IPS DF 6.9 (cell line): ENCODE measurements around the gene UBE2D2.

Experiments
- DNase-seq: peaks from one replicate; pipeline ENCODE4 v3.0.0-alpha.2; 2013; ENCODE audit warnings: low read depth, low spot score
- H3K27ac ChIP-seq: one replicate; pipeline ENCODE4 v1.5.1; 2013; ENCODE audit warnings: low read length, control low read depth
- H3K27me3 ChIP-seq: 2 replicates; pipeline ENCODE4 v1.6.1; 2013; ENCODE audit warnings: mild to moderate bottlenecking, low read length; ENCODE audit not compliant: control insufficient read depth, insufficient read depth
- H3K36me3 ChIP-seq: 2 replicates; pipeline ENCODE4 v1.6.1; 2013; ENCODE audit warnings: low read length; ENCODE audit not compliant: control insufficient read depth, insufficient read depth
- H3K4me1 ChIP-seq: 2 replicates; pipeline ENCODE4 v1.6.1; 2013; ENCODE audit warnings: low read length; ENCODE audit not compliant: control insufficient read depth, insufficient read depth
- H3K4me3 ChIP-seq: 2 replicates; pipeline ENCODE4 v1.5.1; 2013; ENCODE audit warnings: mild to moderate bottlenecking, low read length
- H3K9me3 ChIP-seq: 2 replicates; pipeline ENCODE4 v1.6.1; 2013; ENCODE audit warnings: low read length, inconsistent platforms; ENCODE audit not compliant: control insufficient read depth, insufficient read depth
- WGBS: extraction: QIAGEN DNeasy Blood & Tissue Kit; methylation state at CpG from one replicate; pipeline ENCODE4 v1.1.7; 2013; ENCODE audit warnings: mixed read lengths, missing lambda C conversion rate; ENCODE audit not compliant: insufficient read length, insufficient coverage; 5-methylcytosine and 5-hydroxymethylcytosine counted together

UBE2D2 gene

DNA sequence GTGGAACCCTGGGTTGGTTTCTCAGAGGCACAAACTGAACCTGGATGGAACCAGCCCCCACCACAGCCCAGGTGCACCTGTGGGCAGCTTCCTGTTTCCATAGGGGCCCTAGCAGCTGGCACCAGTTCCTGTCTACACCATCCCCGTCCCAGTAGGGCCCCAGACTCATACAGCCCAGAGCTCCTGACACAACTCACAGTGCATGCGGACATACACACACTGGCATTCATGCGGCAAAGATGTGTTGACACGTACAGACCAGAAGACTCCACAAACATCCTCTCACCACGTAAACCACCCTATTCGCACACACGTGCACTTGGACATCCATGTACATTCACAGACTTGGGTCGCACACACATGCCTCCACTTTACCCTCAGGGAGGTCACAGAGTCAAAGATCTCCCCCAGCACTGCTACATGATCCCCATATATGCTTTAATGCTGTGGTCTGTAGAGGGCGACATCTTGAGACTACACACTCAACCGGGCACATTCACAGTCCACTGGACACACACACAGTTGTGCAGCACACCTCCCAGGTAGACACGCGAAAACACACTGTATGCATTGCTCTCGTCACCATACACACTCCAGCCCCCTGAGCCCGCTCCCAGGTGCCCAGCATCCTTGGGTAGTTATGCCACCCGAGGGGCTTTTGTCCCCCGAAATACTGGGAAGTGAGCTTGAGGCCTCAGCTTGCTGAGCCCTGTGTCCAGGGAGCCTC, 109.4 kb downstream of the UBE2D2 start:
- no peaks in the 10 kb centered on the region for H3K36me3 ChIP-seq
- H3K27me3 ChIP-seq = no peaks in the 10 kb centered on the region
- no peaks in the 10 kb centered on the region for H3K9me3 ChIP-seq
- H3K27ac ChIP-seq = no peak overlapping the region
- H3K4me3 ChIP-seq = no peak overlapping the region
- peaks cover 15% of the 10 kb centered on the region for H3K4me1 ChIP-seq
- DNase-seq = no peak
- WGBS = no CpG with 5 or more reads among the region's 16 CpGs

DNA sequence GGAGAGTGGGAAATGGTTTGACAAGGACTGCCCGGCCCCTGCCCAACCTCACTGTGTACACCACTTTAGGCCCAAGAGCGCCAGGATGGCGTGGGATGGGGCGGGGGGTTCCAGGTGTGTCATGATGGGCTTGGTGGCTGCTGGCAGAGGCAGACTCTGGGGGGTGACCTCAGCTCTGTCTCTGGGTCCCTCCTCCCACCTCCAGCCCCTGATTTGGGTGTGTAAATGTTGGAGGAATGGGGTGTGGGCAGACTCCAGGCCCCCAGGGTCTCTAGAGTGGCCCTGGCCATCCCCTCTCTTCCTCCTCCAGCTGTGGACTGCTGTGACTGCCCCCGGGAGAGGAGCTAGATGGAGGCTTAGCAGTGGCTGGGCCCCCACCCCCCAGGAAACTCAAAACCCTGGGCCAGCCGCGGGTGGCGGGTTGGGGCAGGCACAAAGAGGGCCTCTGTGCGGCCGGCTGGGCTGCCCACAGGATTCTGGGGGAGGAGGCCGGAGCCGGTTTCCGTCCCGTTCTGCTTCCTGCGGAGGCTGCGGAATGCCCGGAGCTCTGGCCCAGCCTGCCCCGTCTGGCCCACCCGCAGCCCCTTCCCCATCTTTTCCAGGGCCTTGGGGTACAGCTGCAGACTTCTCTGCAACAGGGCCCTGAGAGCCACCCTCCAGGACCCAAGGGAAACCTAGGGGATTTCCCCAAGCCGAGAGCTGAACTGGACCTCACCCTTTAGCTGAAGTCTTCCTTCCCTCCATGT, 110.1 kb downstream of the UBE2D2 start:
- Histone ChIP-seq H3K4me3 (no peak overlapping the region), H3K36me3 (no peaks in the 10 kb centered on the region), H3K4me1 (peaks cover 15% of the 10 kb centered on the region), H3K27ac (no peak overlapping the region), H3K27me3 (no peaks in the 10 kb centered on the region), H3K9me3 (no peaks in the 10 kb centered on the region)
- DNase-seq = no peak
- WGBS = no CpG with 5 or more reads among the region's 20 CpGs

DNA sequence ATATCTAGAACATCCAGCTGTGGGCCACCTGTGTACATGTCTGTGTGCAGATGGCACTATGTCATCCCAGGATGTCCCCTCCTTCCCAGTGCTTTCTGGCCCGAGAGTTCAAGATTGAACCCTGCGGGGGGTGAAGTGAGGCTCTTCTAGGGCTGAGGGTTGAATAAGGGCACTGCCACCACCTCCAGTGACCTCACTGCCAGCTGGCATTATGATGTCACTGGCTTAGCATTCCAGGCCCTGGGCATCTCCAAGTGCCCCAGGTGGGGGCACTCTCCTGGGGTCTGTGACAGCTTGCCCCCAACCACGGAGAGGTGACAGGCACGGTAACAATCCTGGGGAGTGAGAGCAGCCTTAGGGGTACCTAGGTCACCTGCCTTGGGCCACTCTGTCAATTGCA, 114.1 kb downstream of the UBE2D2 start:
- peaks cover 1% of the 10 kb centered on the region for H3K36me3 ChIP-seq
- H3K4me3 ChIP-seq = no peak overlapping the region
- no peak overlapping the region for H3K27ac ChIP-seq
- H3K4me1 ChIP-seq = peaks cover 5% of the 10 kb centered on the region
- no peak for DNase-seq
- H3K9me3 ChIP-seq = no peaks in the 10 kb centered on the region
- WGBS = no CpG with 5 or more reads among the region's 4 CpGs
- H3K27me3 ChIP-seq = no peaks in the 10 kb centered on the region

DNA sequence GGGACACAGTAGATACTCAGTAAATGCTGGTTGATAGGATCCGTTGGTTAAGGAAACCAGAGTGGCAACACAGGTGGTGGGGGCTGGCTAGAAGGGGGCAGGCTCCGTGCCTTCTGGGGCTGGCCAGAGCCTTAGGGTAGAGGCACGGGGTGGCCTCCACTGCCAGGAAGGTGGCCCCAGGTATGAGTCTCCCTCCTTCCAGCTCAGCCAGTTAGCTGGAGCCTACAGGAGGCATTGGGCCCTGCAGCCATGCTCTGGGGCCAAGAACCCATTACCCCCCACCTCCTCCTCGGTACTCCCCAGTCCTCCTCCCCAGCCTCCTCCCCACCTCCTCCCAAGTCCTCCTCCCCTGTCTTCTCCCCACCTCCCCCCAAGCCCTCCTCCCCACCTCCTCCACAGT, 114.7 kb downstream of the UBE2D2 start:
- Histone ChIP-seq H3K27ac (no peak overlapping the region), H3K4me1 (peaks cover 5% of the 10 kb centered on the region), H3K4me3 (no peak overlapping the region), H3K36me3 (peaks cover 8% of the 10 kb centered on the region), H3K9me3 (no peaks in the 10 kb centered on the region), H3K27me3 (no peaks in the 10 kb centered on the region)
- no peak for DNase-seq
- WGBS = no CpG with 5 or more reads among the region's 4 CpGs

DNA sequence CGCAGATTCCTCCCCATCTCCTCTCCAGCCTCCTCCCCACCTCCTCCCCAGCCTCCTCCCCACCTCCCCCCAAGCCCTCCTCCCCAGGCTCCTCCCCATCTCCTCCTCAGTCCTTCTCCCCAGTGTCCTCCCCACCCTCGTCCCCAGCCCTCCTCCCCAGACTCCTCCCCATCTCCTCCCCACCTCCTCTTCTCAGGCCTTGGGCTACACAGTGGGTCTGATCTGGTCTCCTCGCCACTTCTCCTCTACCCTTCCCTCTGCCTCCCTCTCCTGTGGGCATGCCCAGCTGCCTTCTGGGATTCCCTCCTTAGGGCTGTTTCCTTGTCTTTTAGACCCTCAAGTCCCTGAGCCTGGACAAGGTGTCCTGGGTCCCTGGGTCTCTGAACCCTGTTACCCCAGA, 115.3 kb downstream of the UBE2D2 start:
- WGBS = no CpG with 5 or more reads among the region's 3 CpGs
- Histone ChIP-seq H3K27me3 (no peaks in the 10 kb centered on the region), H3K9me3 (no peaks in the 10 kb centered on the region), H3K4me3 (no peak overlapping the region), H3K4me1 (peaks cover 4% of the 10 kb centered on the region), H3K36me3 (peaks cover 12% of the 10 kb centered on the region), H3K27ac (no peak overlapping the region)
- no peak for DNase-seq

DNA sequence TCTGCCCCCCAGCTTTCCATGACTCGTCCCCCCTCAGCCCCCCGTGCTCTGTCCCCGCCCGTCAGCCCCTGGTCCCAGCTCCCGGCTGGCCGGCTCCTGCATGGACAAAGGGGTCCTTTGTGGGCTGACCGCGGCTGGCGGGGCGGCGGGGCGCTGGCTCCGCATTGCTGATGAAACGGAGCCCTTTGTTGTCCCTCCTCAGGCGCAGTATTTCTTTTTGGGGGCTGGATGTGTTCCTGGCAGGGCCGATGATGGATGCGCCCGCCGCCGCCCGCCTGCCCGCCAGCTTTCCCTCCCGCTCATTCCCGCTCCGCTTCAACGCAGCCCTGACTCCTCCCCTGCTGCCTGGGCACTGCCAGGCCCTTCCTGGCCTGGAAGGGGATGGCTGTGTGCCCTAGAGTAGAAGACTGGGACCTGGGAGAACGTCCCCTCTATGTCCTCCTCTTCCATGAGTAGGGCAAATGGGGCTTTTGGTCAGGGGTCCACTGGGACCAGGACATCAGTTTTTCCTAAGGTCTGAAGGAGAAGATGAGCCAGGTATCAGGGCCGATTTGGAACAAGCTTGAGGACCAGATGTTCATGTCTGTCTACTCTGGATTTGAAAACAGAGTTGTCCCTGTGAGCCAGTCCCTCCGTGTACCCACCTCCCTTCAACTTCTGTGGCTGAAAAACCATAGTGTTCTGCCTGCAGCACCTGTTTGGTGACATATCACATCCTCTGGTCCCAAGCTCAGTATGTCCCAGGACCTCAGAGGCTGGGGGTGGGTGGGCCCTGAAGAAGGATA, 116.0 kb downstream of the UBE2D2 start:
- Histone ChIP-seq H3K4me1 (peaks cover 5% of the 10 kb centered on the region), H3K4me3 (no peak overlapping the region), H3K27me3 (no peaks in the 10 kb centered on the region), H3K36me3 (peaks cover 12% of the 10 kb centered on the region), H3K9me3 (no peaks in the 10 kb centered on the region), H3K27ac (no peak overlapping the region)
- no peak for DNase-seq
- no CpG with 5 or more reads among the region's 29 CpGs for WGBS
